Amniotic epithelial cell (primary cell): ENCODE data around the gene CDIPT.
"Not testable (repeated sequence)": the region's sequence is repeated elsewhere in the genome, so short reads cannot be mapped to it uniquely, and the experiment has no call there.

Source experiments
- DNase-seq: peaks from one replicate; pipeline ENCODE4 v3.0.0-alpha.2; 2010; ENCODE audit warnings: low read depth

The CDIPT gene, protein sequence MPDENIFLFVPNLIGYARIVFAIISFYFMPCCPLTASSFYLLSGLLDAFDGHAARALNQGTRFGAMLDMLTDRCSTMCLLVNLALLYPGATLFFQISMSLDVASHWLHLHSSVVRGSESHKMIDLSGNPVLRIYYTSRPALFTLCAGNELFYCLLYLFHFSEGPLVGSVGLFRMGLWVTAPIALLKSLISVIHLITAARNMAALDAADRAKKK

DNA sequence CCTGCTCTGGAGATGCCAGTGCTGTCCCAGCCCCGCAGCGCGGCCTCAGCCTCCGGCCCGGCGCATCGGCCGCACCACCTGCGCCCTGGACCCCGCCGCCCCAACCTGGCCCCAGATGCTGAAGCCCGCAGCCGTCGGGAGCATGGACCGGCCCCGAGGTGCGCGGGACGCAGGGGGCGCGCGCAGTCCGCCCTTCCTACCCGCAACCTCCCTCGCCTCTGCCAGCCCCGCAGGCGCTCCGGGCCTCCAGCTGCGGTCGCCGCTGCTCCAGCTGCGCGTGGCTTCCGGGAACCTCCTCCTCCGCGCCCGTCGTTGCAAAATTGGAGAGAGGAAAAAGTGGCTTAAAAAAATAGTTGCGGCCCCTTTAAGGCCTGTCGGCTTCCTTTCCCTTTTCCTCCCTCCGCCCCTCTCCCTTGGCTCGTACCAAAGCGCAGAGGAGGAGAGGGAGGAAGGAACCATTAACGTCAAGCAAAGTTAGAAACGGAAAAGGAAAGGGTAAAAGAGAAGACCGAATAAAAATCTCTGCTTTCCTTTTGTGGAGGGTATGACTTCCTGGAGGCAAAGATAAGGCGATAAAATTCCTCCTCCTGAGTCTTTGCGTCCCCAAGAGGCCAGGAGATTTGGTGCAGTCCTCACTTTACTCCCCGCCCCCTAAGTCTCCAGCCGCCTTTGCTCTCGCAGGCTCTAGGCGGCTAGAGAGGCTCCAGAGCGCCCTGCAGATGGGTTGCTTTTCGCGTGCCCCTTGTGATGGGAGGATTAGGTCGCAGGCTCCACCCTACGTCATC lies at the start of gene CDIPT:
CDIPT (minus strand) TSS at position 343 of the 785 bp plus-strand sequence. CDS start 369 bp downstream, outside the sequence.
- DNase-seq, result peak; percentile 98

DNA sequence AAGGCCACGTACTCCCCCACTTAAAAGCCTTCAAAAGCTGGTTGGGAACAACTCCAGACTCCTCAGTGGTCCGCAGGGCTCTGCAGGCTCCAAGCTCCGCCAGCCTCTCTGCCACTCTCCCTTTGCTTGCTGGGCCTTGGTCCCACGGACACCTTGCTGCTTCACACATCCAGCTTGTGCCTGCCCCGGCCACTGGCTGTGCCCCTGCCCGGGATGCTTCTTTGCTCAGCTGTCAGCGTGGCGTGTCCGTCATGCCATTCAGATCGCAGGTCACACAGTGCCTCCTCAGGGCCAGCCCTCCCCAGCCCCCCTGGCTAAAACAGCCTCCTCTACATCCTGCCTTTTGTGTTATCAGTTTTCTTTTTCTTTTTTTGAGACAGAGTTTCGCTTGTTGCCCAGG lies 49.1 kb upstream of the CDIPT start:
- no peak for DNase-seq

DNA sequence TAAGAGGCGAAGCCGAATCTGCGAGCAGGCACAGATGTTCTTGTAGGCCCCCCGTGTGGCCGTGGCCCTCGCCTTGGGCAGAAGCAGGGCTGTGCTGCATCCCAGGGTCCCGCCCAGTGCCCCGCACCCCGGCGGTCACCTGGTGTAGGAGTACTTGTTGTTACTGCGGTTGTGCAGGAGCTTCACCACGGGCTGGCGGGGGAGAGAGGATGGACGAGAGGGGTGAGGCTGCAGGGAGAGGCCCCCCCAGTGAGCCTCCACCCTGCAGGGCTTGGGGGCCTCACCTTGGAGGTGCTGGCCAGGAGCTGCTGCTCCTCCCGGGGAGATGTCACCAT lies 48.6 kb upstream of the CDIPT start:
- DNase-seq, result no peak

DNA sequence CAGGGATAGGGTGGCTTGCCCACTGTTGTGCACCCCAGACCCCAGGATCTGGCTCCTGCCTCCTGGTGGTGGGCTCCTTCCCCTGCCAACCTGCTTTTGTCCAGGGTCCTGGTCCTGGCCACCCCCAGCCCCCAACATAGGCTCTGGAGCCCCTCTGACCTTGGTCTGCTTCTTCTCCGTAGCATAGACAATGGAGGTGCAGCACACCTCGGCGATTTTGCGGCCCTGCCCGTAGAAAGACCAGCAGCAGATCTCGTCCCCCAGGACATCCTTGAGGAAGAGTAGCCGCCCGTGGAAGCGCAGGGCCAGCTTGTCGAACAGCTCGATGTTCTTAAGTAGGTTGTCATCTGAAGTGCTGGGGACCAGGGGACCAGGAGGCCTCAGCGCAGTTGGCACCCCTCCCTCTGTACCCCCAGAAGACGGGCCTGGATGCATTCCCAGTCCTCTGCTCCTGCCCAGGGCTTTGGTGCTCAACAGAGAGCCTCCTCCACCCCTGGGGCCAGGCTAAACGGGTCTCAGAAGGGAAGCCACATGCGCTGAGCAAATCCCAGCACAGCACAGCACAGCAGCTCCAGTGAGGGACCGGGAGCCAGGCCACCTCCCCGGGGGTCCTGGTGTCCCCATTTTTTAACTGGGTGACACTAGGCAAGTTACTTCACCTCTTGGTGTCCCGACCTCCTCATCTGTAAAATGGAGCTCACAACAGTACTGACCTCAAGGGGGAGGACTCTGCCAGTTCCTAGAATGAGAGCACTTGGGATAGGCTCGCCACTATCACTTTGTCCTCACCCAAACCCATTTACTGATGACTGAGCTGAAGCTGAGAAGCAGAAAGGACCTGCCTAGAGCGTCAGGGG lies 48.0 kb upstream of the CDIPT start:
- DNase-seq, result no peak

DNA sequence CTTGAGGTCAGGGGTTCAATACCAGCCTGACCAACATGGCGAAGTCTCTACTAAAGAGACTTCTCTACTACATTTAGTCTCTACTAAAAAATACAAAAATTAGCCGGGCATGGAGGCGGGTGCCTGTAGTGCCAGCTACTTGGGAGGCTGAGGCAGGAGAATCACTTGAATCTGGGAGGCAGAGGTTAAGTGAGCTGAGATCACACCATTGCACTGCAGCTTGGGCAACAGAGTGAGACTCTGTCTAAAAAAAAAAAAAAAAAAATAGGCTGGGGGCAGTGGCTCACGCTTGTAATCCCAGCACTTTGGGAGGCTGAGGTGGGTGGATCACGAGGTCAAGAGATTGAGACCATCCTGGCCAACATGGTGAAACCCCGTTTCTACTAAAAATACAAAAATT lies 46.8 kb upstream of the CDIPT start:
- not testable (repeated sequence) for DNase-seq

DNA sequence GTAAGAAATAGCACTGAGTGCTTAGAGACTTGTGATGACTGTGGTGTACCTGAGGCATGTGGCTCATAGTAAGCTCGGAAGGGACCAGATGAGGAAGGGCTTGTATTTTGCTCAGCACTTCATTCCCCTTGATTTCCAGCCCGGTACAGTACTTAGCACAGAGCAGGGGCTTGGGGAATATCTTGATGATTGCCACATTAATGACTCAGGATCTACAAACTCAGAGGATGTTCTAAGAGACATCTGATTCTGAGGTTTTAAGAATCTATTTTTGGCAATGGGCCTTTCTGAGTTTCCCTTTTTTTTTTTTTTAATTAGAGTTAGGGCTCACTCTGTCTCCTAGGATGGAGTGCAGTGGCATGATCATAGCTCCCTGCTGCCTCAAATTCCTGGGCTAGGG lies 46.4 kb upstream of the CDIPT start:
- DNase-seq, result peak; percentile 85

DNA sequence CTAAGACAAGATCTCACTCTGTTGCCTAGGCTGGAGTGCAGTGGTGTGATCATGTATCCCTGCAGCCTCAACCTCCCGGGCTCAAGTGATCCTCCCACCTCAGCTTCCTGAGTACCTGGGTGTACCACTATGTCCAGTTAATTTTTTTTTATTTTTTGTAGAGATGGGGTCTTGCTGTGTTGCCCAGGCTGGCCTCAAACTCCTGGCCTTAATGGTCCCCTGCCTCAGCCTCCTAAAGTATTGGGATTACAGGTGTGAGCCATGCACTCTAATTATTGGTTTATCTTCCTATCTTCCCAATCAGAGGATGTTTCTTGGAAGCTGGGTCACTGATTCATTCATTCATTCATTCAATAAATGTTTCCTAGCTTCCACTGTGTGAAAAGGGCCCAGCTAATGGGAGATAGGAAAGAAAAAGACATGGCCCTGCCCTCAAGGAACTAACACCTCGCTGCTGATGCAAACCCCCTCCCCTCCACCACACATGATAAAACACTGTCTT lies 45.7 kb upstream of the CDIPT start:
- DNase-seq, result no peak

DNA sequence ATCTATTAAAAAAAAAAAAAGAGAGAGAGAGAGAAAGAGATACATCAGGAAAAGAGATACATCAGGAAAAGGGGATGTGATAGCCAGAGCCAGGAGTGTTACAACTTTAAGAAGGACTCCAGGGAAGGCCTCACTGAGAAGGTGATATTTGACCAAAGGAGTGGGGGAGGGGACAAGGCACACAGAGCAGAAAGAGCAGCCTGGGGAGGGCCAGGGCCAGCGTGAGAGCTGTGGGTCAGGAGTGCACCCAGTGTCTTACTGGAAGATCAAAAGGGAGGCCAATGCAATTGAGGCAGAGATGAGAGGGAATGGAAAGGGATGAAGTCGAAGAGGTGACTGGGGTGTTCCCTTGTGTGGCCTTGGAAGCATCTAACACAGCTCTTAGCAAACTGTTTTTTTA lies 44.9 kb upstream of the CDIPT start:
- DNase-seq, result no peak

DNA sequence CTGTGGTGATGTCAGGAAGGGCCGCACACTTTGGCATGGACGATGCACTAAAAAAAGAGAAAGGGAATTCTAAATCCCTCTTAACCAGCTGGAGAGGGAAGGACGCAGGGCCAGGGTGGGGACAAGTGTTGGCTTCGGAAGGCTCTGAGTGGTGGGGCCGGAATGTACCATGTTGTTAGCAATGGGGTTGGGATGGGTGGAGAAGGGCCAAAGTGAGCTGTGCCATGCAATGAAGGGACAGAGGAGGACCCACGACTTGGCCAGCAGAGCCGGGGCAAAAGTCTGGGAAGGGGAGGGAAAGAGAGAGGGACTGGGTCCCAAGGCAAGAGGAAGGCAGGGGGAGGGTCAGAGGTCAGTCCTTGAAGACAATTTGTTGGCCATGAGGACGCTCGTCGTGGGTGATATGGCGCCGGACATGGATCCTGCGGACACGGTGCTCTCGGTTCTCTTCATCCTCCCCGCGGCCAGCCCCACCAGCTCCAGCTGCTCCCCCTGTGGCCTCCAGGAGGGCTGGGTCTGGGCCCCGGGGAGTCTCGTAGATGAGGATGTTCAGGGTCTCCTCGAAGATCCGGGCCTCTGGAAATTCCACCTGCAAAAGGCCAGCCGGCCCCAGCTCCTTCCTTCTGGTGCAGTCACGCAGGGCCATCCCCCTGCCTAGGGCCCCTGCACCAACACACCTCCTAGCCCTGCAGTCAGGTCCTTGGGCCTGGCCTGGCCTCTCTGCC lies 43.7 kb upstream of the CDIPT start:
- DNase-seq, result no peak

DNA sequence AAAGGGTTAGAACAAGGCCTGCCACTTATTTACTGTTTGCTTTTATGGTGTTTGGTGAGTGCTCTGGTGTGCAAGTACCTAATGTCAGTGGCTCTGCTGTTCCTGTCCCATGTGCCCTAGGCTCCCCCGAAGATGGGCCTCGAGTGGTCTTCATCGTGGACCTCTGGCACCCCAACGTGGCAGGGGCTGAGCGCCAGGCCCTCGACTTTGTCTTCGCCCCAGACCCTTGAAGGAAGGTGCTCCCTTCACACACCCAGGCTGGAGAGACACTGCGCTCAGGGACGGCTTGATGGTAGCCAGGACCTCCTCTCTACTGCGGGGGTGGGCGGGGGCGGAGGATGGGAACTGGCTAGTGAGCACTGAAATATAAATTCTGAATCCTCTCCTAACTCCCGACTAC lies 42.6 kb upstream of the CDIPT start:
- DNase-seq, result no peak

DNA sequence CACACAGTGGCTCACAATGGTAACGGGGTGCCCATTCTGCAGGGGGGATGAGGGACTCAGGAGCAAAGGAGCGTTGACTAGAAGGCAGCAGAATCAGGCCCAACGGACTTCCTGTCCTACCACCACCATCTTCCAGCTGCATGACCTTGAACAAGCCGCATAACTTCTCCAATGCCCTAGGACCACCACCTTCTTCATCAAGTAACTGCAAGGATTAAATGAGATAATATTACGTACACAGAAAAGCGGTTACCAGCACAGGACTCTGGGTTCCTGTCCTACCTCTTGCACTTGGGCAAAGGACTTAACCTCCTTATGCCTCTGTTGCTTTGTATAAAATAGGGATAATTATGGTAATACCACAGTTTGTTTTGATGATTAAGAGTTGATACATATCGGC lies 41.9 kb upstream of the CDIPT start:
- no peak for DNase-seq

DNA sequence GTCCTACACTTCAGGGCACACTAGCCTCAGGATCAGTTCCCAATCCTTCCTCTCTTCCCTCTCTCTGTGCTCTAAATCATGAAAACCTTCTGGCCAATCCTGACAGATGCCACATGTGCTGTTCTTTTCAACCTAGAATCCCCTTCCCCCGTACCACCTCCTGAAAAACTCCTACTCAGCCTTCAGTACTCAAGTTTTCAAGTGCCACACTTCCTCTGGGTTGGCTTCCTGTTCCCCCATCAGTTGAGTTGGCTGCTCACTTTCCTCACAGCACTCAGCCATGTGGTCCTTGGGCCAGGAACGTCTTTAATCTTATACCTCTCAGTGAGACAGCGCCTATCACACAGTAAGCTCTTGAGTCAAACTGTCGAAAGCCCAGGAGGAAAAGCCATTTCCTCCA lies 40.6 kb upstream of the CDIPT start:
- no peak for DNase-seq

DNA sequence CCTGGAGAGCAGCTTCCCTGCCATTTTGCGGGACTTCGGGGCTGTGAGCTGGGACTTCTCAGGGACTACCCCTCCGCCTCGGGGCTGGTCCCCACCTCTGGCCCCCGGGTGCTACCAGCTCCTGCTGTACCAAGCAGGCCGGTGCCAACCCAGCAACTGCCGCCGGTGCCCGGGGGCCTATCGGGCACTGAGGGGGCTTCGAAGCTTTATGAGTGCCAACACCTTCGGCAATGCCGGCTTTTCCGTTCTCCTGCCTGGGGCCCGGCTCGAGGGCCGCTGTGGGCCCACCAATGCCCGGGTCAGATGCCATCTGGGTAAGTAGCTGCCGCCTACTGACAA lies 38.5 kb upstream of the CDIPT start:
- no peak for DNase-seq

DNA sequence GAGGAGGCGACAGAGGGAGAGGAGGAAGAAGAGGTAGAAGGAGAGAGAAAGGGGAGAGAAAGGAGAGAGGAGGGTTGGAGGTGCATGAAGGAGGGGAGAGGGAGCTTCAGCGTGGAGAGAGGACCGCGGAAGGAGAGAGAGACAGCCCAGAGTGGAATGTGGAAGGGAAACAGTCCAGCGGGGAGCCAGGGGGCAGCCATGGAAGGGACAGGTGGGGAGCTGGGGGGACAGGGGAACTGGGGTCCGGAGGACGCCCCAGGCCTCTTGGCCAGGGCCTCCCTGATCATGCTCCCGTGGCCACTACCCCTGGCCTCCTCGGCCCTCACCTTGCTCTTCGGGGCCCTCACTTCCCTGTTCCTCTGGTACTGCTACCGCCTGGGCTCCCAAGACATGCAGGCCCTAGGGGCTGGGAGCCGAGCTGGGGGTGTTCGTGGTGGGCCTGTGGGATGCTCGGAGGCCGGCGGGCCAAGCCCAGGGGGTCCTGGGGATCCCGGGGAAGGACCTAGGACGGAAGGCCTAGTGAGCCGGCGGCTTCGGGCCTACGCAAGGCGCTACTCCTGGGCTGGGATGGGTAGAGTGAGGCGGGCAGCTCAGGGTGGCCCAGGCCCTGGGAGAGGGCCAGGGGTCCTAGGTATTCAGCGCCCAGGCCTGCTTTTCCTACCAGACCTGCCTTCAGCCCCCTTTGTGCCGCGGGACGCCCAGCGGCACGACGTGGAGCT lies 38.0 kb upstream of the CDIPT start:
- no peak for DNase-seq

DNA sequence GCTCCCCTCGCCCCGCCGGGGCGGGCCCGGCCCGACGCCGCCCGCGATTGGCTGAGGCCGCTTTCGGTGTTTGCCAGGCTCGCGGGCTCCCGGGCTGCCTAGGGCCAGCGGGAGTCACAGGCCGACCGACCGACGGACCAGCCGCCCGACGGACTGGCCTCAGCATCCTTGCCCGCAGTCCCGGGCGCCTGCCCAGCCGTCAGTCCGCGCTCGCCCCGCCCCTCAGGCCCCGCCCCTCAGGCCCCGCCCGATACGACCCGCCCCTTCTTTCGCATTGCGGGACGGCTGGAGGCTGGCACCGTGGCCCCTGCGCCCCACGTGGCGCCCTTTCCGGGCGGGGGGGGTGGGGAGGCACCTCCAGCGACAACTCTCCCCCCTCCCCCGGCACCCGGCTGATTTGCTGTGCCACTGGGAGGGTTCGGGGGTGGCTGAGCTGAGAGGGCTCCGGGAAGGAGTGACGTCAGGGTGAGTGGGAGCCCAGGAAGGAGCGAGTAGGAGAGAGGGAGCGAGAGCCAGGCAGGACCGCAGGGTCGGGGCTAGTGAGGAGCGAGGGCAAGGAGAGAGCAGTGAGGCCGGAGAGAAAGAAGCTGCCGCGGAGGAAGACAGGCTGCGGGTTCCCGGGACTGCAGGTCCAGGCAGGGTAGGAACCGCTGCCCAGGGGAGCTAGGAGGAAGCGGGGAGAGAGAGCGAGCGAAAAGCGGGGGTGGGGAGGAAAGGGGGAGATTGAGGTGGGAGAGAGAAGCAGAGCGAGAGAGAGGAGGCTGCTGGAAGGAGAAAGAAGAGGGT lies 37.3 kb upstream of the CDIPT start, which contains the start of gene ASPHD1:
ASPHD1 (plus strand) TSS at position 387 of the 786 bp plus-strand sequence. CDS start 484 bp downstream, outside the sequence.
- DNase-seq, result peak; percentile 96

DNA sequence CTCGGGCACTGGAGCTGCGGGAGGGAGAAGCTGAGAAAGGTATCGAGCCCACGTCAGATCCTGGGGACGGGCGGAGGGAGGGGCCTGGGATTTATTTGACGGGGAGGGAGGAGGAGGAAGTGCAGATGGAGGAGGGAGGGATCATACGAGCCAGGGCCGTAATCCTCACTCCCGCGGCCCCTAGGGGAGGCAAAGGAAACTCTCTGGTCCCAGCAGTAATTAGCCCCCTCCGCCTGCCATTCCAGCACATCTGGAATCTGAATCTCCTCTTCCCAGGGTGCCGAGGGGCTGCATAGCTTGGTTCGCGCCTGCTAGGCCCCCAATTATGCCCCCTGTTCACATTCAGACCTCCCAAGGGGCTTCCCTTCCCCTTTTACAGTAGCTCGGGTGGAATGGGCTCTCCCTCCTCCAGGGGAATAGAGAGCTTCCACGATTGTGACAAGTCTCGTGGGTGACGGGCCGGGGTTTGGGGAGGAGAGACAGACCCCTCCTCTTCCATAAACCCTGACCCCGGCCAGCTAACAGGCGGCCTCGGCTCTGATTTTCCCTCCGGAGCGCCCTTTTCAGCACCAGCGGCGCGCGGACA lies 36.6 kb upstream of the CDIPT start, which contains the start of gene SEZ6L2:
SEZ6L2 (minus strand) TSS at position 35 of the 586 bp plus-strand sequence. CDS start 531 bp downstream, outside the sequence.
- peak; percentile 96 for DNase-seq

DNA sequence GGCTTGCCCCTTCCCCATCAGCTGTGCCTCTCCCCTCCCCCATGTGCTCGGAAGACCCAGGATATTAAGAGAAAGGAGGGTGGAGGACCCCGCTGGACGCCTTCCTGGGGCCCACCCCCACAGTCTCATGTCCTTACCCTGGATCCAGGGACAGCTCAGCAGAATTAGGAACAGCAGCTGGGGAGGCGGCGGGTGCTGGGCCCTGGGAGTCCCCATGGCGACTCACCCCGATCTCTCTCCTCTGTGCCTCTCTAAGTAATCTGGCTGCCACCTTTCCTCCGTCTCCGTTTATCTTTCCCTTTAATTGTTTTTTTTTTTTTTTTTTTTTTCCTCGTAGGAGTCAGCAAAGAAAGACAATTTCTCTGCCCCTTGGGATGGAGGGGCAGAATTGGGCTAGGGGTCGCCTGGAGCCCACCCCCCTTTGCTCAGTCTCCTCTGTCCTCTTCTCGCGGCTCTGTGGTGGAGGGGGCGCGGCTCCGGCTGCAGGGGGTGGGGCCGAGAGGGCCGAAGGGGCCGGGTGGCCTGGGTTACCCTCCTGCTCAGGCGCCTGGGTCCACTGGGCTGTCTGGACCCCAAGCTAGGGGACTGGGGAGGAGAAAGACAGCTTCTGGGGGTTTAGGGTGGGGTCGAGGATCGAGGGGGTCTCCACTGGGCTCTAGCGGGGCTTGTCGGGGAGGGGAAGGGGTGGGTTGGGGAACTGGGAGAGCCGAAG lies 35.9 kb upstream of the CDIPT start:
- no peak for DNase-seq

DNA sequence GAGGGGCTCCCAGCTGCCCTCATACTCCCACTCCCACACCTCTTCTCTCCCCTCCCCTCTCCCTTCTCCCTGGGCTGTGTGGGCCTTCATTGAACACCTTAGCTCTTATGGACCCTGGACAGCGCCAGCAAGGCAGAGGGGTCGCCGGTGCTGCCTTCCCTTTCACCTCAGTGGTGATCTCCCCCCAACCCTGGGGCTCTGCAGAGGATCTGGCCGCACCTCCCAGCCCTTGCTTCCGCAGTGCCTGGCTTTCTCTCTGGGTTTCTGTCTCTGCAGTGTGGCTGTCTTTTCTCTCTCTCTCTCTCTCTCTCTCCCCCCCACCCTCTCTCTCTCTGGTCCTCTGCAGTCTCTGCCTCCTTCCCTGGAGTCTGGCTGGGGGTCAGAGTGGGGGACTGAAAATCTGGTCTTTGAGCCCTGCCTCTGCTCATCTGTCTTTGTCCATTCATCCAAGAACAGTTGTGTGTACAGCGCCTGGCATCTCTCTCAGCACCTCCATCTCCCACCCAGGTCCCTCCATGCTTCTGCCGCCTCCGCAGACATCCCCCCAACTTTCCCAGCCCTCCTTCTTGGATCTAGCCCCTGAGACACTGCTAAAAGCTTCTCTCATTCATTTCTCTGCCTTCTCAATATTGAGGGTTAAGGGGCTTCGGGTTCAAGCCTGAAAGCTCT lies 35.2 kb upstream of the CDIPT start:
- no peak for DNase-seq

DNA sequence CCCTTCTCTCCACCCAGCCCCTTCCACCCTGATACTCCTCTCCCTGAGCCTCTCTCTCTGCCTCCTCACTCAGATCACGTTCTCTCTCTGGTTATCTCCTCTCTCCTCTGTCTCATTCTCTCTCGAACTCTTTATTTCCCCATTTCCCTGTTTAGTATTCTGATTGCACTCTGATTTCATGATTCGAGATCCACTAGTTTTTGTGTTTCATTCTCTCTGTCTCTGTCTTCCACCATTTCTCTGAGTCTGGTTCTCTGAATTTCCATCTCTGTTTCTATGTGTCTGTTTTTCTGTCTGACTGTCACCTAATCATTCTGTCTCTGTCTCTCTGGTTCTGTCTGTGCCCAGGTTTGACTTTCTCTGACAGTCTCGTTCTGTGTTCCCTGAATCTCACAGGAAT lies 34.3 kb upstream of the CDIPT start:
- DNase-seq, result no peak
